Spleen (tissue), 11 donors: ENCODE measurements around the gene REG4. TPM values are rescaled to one million over a fixed set of nuclear protein-coding genes. Genes with fewer than 3 reads are reported as not detected.
"Not testable (repeated sequence)": the region's sequence is repeated elsewhere in the genome, so short reads cannot be mapped to it uniquely, and the experiment has no call there.

Experiments used
- DNase-seq: peaks from one replicate; pipeline ENCODE4 v3.0.0-alpha.2; 2020
- H3K27ac ChIP-seq, 8 donors: fragments of 200-600 bp; sonication (generic) in 7 of 8; 1 replicate in 4 of 8; 2 replicates in 4 of 8; pipeline versions ENCODE4 v1.5.0 to v1.8.0; 2016 to 2021; ENCODE audit warnings: inconsistent platforms in 4 of 8, mild to moderate bottlenecking in 4 of 8, moderate library complexity in 1 of 8
- H3K27me3 ChIP-seq, 7 donors: fragments of 200-600 bp; sonication (generic) in 6 of 7; replicated peaks in 1 of 7; 1 replicate in 4 of 7; 2 replicates in 3 of 7; pipeline versions ENCODE4 v1.5.0 to v1.8.0; 2016 to 2021; ENCODE audit warnings: inconsistent platforms in 3 of 7, mild to moderate bottlenecking in 1 of 7
- H3K36me3 ChIP-seq, 6 donors: fragments of 200-600 bp; sonication (generic) in 5 of 6; 1 replicate in 4 of 6; 2 replicates in 2 of 6; pipeline versions ENCODE4 v1.5.0 to v1.8.0; 2016 to 2021; ENCODE audit warnings: inconsistent platforms in 2 of 6
- H3K4me1 ChIP-seq, 6 donors: fragments of 200-600 bp; sonication (generic) in 5 of 6; 1 replicate in 3 of 6; 2 replicates in 3 of 6; pipeline versions ENCODE4 v1.5.0 to v1.8.0; 2016 to 2021; ENCODE audit warnings: inconsistent platforms in 3 of 6
- H3K4me3 ChIP-seq, 8 donors: fragments of 200-600 bp; sonication (generic) in 7 of 8; 1 replicate in 4 of 8; 2 replicates in 4 of 8; pipeline versions ENCODE4 v1.5.0 to v1.8.0; 2016 to 2021; ENCODE audit warnings: inconsistent platforms in 4 of 8, mild to moderate bottlenecking in 4 of 8, moderate library complexity in 2 of 8
- H3K9me3 ChIP-seq, 8 donors: fragments of 200-600 bp; sonication (generic) in 7 of 8; 1 replicate in 4 of 8; 2 replicates in 4 of 8; pipeline versions ENCODE4 v1.5.0 to v1.8.0; 2016 to 2021; ENCODE audit warnings: inconsistent platforms in 4 of 8
- POLR2A ChIP-seq, 3 donors: fragments of 450-650 bp; IDR thresholded peaks; one replicate each; pipeline ENCODE4 v1.5.1; 2017; ENCODE audit warnings: antibody characterized with exemption in 3 of 3, mild to moderate bottlenecking in 1 of 3
- POLR2AphosphoS5 ChIP-seq, 3 donors: sonication (generic); formaldehyde crosslinking; IDR thresholded peaks; one replicate each; pipeline ENCODE4 v1.5.1; 2017; ENCODE audit warnings: antibody characterized with exemption in 3 of 3
- WGBS, 5 donors: extraction: QIAGEN DNeasy Blood & Tissue Kit in 3 of 5; methylation state at CpG; one replicate each; pipeline versions ENCODE4 v1.1.5 to v1.1.7; 2013 to 2018; 5-methylcytosine and 5-hydroxymethylcytosine counted together
- intact Hi-C: fragments of 100-400 bp; cut with DNase I; formaldehyde crosslinking; loops from one replicate; pipeline ENCODE4 v1.15.0; 2023; ENCODE audit warnings: low total_unique reads
- polyA plus RNA-seq, 3 donors: library from polyadenylated mRNA; stranded (reverse); fragments of 200-250 nt; gene quantifications; one replicate each; pipeline ENCODE4 v1.2.1, GENCODE V29; 2013
- total RNA-seq, 7 donors: library from RNA; depleted of rRNA in 3 of 7; stranded (reverse); fragments of >200 nt in 3 of 7; fragmentation: NEBNext Ultra II Directional in 4 of 7; extraction: Animal tissue kit (Norgen Biotek cat#: 25700) in 4 of 7; gene quantifications; one replicate each; pipeline versions ENCODE4 v1.1.0 to v1.2.1, GENCODE V29; 2016 to 2021
- TF ChIP-seq, protein P1 (sequence below), 11 experiments: fragments of 200-600 bp in 7 of 11; fragments of 450-650 bp in 4 of 11; sonication (generic) in 4 of 11; IDR thresholded peaks in 8 of 11; conservative IDR thresholded peaks in 3 of 11; 1 replicate in 7 of 11; 2 replicates in 4 of 11; pipeline versions ENCODE4 v1.4.0 to v1.8.0; 2016 to 2021; ENCODE audit warnings: antibody characterized with exemption in 11 of 11, inconsistent platforms in 4 of 11, mild to moderate bottlenecking in 1 of 11
- donor health status: healthy with polysubstance abuse.
- donor health status: DM: no; HTN: no; CAD: no; lungs with moderate emphysema.
- donor health status: DM: no; HTN: no; CAD: no.
- donor health status: Bipolar disorder and iron deficiency.
- donor health status: healthy.
- donor health status: DM: no; HTN: no; CAD: no.
- donor health status: DM: yes; HTN: yes; CAD: no.

Gene REG4
- total and polyA plus RNA-seq, 10 donors, result 0.24 to 0.40 TPM; not detected in 8

DNA sequence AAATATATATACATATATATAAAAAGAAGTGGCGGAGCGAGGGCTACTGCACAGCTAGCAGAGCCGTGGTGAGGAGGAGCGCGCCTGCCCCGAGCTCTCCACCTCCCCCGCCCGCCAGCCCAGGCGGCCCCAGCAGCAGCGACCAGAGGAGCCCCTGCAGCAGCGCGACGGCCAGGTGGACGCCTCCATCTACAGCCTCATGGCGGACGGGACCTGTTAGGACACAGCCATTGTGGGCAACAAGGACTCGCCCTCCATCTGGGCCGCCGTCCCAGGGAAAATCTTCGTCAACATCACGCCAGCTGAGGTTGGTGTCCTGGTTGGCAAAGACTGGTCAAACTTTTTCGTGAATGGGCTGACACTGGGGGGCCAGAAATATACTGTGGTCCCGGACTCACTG lies 41.9 kb upstream of the REG4 start:
- no peaks in the 10 kb centered on the region for H3K9me3 ChIP-seq
- no peaks in the 10 kb centered on the region for H3K4me1 ChIP-seq
- H3K36me3 ChIP-seq, result no peaks in the 10 kb centered on the region
- WGBS, 5 donors, result 84 to 96% (median 95%) methylated on average over 23 of the region's 23 CpGs
- no peak overlapping the region for H3K27ac ChIP-seq
- TF ChIP-seq, protein P1, sequence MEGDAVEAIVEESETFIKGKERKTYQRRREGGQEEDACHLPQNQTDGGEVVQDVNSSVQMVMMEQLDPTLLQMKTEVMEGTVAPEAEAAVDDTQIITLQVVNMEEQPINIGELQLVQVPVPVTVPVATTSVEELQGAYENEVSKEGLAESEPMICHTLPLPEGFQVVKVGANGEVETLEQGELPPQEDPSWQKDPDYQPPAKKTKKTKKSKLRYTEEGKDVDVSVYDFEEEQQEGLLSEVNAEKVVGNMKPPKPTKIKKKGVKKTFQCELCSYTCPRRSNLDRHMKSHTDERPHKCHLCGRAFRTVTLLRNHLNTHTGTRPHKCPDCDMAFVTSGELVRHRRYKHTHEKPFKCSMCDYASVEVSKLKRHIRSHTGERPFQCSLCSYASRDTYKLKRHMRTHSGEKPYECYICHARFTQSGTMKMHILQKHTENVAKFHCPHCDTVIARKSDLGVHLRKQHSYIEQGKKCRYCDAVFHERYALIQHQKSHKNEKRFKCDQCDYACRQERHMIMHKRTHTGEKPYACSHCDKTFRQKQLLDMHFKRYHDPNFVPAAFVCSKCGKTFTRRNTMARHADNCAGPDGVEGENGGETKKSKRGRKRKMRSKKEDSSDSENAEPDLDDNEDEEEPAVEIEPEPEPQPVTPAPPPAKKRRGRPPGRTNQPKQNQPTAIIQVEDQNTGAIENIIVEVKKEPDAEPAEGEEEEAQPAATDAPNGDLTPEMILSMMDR (IDR thresholded peaks at IDR 0.05 in 8 of 11, conservative IDR thresholded peaks at IDR 0.05 in 3 of 11), result no peak
- TF ChIP-seq POLR2AphosphoS5 (IDR thresholded peaks at IDR 0.05) (no peak), POLR2A (IDR thresholded peaks at IDR 0.05) (no peak)
- intact Hi-C loops, result no loop called here
- H3K27me3 ChIP-seq, result no peaks in the 10 kb centered on the region
- DNase-seq, result no peak
- H3K4me3 ChIP-seq, result no peak overlapping the region

DNA sequence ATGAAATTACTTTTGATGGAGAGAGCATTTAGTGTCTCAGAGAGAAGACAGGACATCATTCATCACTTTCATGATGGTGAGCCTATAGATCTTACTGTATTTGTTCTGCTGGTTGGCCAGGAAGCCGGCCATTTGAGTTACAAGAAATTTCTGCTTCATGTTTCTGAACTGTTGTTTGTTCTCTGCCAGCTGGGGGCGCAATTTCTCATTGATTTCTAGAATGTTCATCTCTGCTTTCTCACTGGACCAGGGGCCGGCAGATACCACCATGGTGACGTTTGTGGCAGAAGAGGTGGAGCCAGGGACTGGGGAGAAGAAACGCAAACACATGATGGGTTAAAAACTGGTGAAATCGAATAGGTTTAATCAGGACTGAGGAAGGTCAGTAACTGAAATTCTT lies 32.9 kb upstream of the REG4 start:
- H3K4me3 ChIP-seq, H3K27me3 ChIP-seq, intact Hi-C loops, DNase-seq, H3K9me3 ChIP-seq, H3K4me1 ChIP-seq, H3K36me3 ChIP-seq, H3K27ac ChIP-seq: not testable (repeated sequence)
- WGBS, 5 donors, result 69 to 81% (median 74%) methylated on average over 6 of the region's 6 CpGs

DNA sequence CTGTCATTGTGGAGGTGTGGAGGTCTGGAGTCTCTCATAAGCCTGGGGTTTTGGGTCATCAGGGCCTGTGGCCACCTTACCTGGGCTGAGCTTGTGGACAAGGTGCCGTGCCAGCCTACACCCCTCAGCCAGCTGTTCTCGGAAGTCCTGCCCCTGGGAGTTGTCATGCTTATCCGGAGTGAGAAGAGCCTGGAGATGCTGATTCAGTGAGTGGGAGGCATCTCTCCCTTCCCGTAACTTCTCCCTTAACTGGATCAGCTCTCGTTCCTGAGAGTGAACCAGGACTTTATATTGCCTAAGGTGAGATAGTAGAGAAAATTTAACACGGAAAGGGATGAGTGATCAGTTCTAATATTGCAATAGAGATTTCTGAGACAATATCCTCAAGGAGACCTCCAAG lies 30.0 kb upstream of the REG4 start:
- no peak overlapping the region for H3K27ac ChIP-seq
- WGBS, 5 donors, result 82 to 92% (median 87%) methylated on average over 5 to 6 of the region's 6 CpGs
- no peak for TF ChIP-seq POLR2AphosphoS5 (IDR thresholded peaks at IDR 0.05)
- TF ChIP-seq, protein P1 (IDR thresholded peaks at IDR 0.05 in 8 of 11, conservative IDR thresholded peaks at IDR 0.05 in 3 of 11), result no peak
- no peak for TF ChIP-seq POLR2A (IDR thresholded peaks at IDR 0.05)
- H3K4me3 ChIP-seq, result no peak overlapping the region
- no peaks in the 10 kb centered on the region for H3K36me3 ChIP-seq
- intact Hi-C loops, result no loop called here
- H3K27me3 ChIP-seq, result no peaks in the 10 kb centered on the region
- H3K4me1 ChIP-seq, result no peaks in the 10 kb centered on the region
- H3K9me3 ChIP-seq, result no peaks in the 10 kb centered on the region
- DNase-seq, result no peak

DNA sequence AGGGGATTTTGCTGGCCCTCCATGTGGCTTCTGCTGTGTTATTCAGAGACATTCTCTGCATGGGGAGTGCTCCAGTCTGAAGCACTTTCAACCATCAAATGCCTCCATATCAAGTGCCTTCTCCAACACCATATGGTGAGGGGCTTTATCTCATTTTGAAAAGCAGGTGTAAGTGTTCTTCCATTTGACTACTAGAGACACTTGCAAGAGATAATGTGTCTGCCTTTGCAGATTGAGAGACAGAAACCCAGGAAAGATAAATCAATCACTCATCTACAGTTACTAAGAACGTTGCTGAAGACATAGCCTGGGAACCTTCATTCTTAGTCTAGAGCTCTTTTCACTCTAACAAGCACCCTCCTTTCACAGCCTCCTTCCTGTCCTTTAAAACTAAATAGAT lies 29.5 kb upstream of the REG4 start:
- Histone ChIP-seq H3K4me3 (no peak overlapping the region), H3K9me3 (no peaks in the 10 kb centered on the region), H3K27ac (no peak overlapping the region), H3K36me3 (no peaks in the 10 kb centered on the region), H3K27me3 (no peaks in the 10 kb centered on the region), H3K4me1 (no peaks in the 10 kb centered on the region)
- WGBS, 5 donors, result 27 to 68% (median 58%) methylated on average over 1 of the region's 1 CpG
- TF ChIP-seq, protein P1 (IDR thresholded peaks at IDR 0.05 in 8 of 11, conservative IDR thresholded peaks at IDR 0.05 in 3 of 11), result no peak
- TF ChIP-seq POLR2AphosphoS5 (IDR thresholded peaks at IDR 0.05) (no peak), POLR2A (IDR thresholded peaks at IDR 0.05) (no peak)
- intact Hi-C loops, result no loop called here
- no peak for DNase-seq

DNA sequence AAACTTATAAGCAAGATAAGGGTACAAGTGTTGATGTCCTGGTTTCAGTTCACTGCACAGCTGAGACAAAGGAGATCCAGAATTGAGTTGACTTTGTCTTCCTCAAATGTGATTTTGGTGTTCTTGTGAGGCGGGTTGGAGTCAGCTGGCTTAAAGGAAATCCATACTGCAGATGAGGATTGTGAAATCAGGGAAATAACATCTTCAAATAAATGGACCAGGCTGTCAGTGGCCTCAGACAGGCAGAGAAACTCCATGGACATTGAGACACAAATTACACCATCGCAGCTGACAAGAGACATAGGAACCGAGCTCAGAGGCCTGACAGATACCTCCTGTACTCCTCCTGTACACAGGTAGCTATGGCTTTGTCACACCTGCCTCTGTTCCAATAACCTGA lies 27.0 kb upstream of the REG4 start:
- TF ChIP-seq POLR2AphosphoS5 (IDR thresholded peaks at IDR 0.05) (no peak), POLR2A (IDR thresholded peaks at IDR 0.05) (no peak)
- TF ChIP-seq, protein P1 (IDR thresholded peaks at IDR 0.05 in 8 of 11, conservative IDR thresholded peaks at IDR 0.05 in 3 of 11), result no peak
- Histone ChIP-seq H3K27me3 (no peaks in the 10 kb centered on the region), H3K4me3 (no peak overlapping the region), H3K4me1 (no peaks in the 10 kb centered on the region), H3K9me3 (no peaks in the 10 kb centered on the region), H3K36me3 (no peaks in the 10 kb centered on the region), H3K27ac (no peak overlapping the region)
- intact Hi-C loops, result no loop called here
- DNase-seq, result no peak
- WGBS, 5 donors, result 39 to 73% (median 50%) methylated on average over 3 of the region's 3 CpGs
